GM23338 (cell line): ENCODE data around the gene PRSS21. TPM values are rescaled to one million over a fixed set of nuclear protein-coding genes. Genes with fewer than 3 reads are reported as not detected.

Experiments
- ATAC-seq: fragments of 200-7000 bp; cut with Tn5 transposase; 3 replicates; pipeline ENCODE4 v1.9.1; 2020
- DNase-seq: peaks from one replicate; pipeline ENCODE4 v3.0.0-alpha.2; 2015; ENCODE audit warnings: low spot score
- H2AFZ ChIP-seq: fragments of 200-600 bp; sonication (generic); 2 replicates; pipeline ENCODE4 v1.8.0; 2016; ENCODE audit warnings: antibody characterized with exemption, mild to moderate bottlenecking, moderate library complexity
- H3F3A ChIP-seq: fragments of 200-600 bp; sonication (generic); replicated peaks from 2 replicates; pipeline ENCODE4 v1.8.0; 2017; ENCODE audit warnings: antibody characterized with exemption, mixed run types, low read depth
- H3K27ac ChIP-seq: fragments of 200-600 bp; sonication (generic); 2 replicates; pipeline ENCODE4 v1.6.1; 2016; ENCODE audit warnings: low read depth
- H3K27me3 ChIP-seq: fragments of 200-600 bp; sonication (generic); 2 replicates; pipeline ENCODE4 v1.8.0; 2016; ENCODE audit warnings: mild to moderate bottlenecking, mixed run types, moderate library complexity; ENCODE audit not compliant: insufficient read depth
- H3K36me3 ChIP-seq: fragments of 200-600 bp; sonication (generic); 2 replicates; pipeline ENCODE4 v1.8.0; 2016; ENCODE audit warnings: mild to moderate bottlenecking; ENCODE audit not compliant: insufficient read depth
- H3K4me1 ChIP-seq: fragments of 200-600 bp; sonication (generic); 2 replicates; pipeline ENCODE4 v1.8.0; 2016; ENCODE audit warnings: mild to moderate bottlenecking, moderate library complexity; ENCODE audit not compliant: insufficient read depth
- H3K4me2 ChIP-seq: fragments of 200-600 bp; sonication (generic); 2 replicates; pipeline ENCODE4 v1.7.1; 2017; ENCODE audit warnings: mixed run types
- H3K4me3 ChIP-seq: fragments of 200-600 bp; sonication (generic); 2 replicates; pipeline ENCODE4 v1.6.1; 2016; ENCODE audit warnings: mixed run types
- H3K79me2 ChIP-seq: fragments of 200-600 bp; sonication (generic); replicated peaks from 2 replicates; pipeline ENCODE4 v1.8.0; 2017; ENCODE audit warnings: mild to moderate bottlenecking; ENCODE audit not compliant: insufficient read depth
- H3K9me2 ChIP-seq: fragments of 200-600 bp; sonication (generic); 2 replicates; pipeline ENCODE4 v1.8.0; 2017; ENCODE audit not compliant: insufficient read depth
- H4K20me1 ChIP-seq: fragments of 200-600 bp; sonication (generic); replicated peaks from 2 replicates; pipeline ENCODE4 v1.8.0; 2017; ENCODE audit warnings: mild to moderate bottlenecking; ENCODE audit not compliant: insufficient read depth
- H3K27ac Mint-ChIP-seq: 2 replicates; pipeline ENCODE4 v1.8.0; 2020; ENCODE audit warnings: inconsistent platforms, mild to moderate bottlenecking, moderate library complexity, mixed read lengths
- H3K27me3 Mint-ChIP-seq: 3 replicates; pipeline ENCODE4 v1.8.0; 2022; ENCODE audit warnings: low read depth, mild to moderate bottlenecking, moderate library complexity, mixed read lengths, inconsistent platforms; ENCODE audit not compliant: insufficient read depth, poor library complexity
- H3K36me3 Mint-ChIP-seq: 3 replicates; pipeline ENCODE4 v1.8.0; 2021; ENCODE audit warnings: low read depth, mild to moderate bottlenecking, inconsistent platforms, moderate library complexity, mixed read lengths
- H3K4me1 Mint-ChIP-seq: 3 replicates; pipeline ENCODE4 v1.8.0; 2020; ENCODE audit warnings: mild to moderate bottlenecking, inconsistent platforms, mixed read lengths
- H3K4me3 Mint-ChIP-seq: 3 replicates; pipeline ENCODE4 v1.8.0; 2021; ENCODE audit warnings: moderate library complexity, mild to moderate bottlenecking, inconsistent platforms, mixed read lengths
- H3K9me3 Mint-ChIP-seq: 3 replicates; pipeline ENCODE4 v1.8.0; 2020; ENCODE audit warnings: moderate library complexity, mild to moderate bottlenecking, inconsistent platforms, mixed read lengths
- CREB1 ChIP-seq: fragments of 250-450 bp; sonication (Bioruptor Pico); IDR thresholded peaks from 2 replicates; pipeline ENCODE4 v1.5.0; 2020; ENCODE audit warnings: low read depth, mild to moderate bottlenecking, moderate library complexity
- CTCF ChIP-seq, 2 experiments: fragments of 200-600 bp in 1 of 2; sonication (generic) in 1 of 2; conservative IDR thresholded peaks; 2 replicates each; pipeline versions ENCODE4 v1.5.1 to v1.6.1; 2016 to 2017; ENCODE audit warnings: antibody characterized with exemption in 2 of 2, low read depth in 2 of 2, mild to moderate bottlenecking in 2 of 2, moderate library complexity in 1 of 2
- ETS1 ChIP-seq: IDR thresholded peaks from 2 replicates; pipeline ENCODE4 v1.6.1; 2016; ENCODE audit warnings: antibody characterized with exemption
- EZH2 ChIP-seq: fragments of 200-600 bp; sonication (generic); IDR thresholded peaks from one replicate; pipeline ENCODE4 v1.8.0; 2017; ENCODE audit warnings: antibody characterized with exemption, mild to moderate bottlenecking, low read depth; ENCODE audit not compliant: unreplicated experiment
- EZH2phosphoT487 ChIP-seq: fragments of 200-600 bp; sonication (generic); IDR thresholded peaks from one replicate; pipeline ENCODE4 v1.8.1; 2018; ENCODE audit warnings: antibody characterized with exemption; ENCODE audit not compliant: unreplicated experiment
- JUNB ChIP-seq: IDR thresholded peaks from one replicate; pipeline ENCODE4 v1.6.1; 2016; ENCODE audit warnings: antibody characterized with exemption; ENCODE audit not compliant: unreplicated experiment
- NANOG ChIP-seq: IDR thresholded peaks from 2 replicates; pipeline ENCODE4 v1.6.1; 2016; ENCODE audit warnings: antibody characterized with exemption, borderline replicate concordance
- POLR2AphosphoS5 ChIP-seq: IDR thresholded peaks from 2 replicates; pipeline ENCODE4 v1.6.1; 2016; ENCODE audit warnings: antibody characterized with exemption, low read depth
- REST ChIP-seq: IDR thresholded peaks from one replicate; pipeline ENCODE4 v1.6.1; 2018; ENCODE audit warnings: antibody characterized with exemption; ENCODE audit not compliant: unreplicated experiment
- STAT1 ChIP-seq: IDR thresholded peaks from one replicate; pipeline ENCODE4 v1.6.1; 2016; ENCODE audit warnings: antibody characterized with exemption; ENCODE audit not compliant: unreplicated experiment
- ZNF114 ChIP-seq: fragments of 250-450 bp; sonication (Bioruptor Pico); IDR thresholded peaks from 2 replicates; pipeline ENCODE4 v1.5.0; 2020; ENCODE audit warnings: mild to moderate bottlenecking, moderate library complexity
- ZNF331 ChIP-seq: fragments of 250-450 bp; sonication (Bioruptor Pico); IDR thresholded peaks from 2 replicates; pipeline ENCODE4 v1.5.0; 2020; ENCODE audit warnings: low read depth, mild to moderate bottlenecking, moderate library complexity
- polyA plus RNA-seq: library from polyadenylated mRNA; unstranded; fragments of >200 nt; fragmentation: Nextera tagmentation; extraction: Ambion mirVana; gene quantifications from 2 replicates; pipeline ENCODE4 v1.2.1, GENCODE V29; 2016
- total RNA-seq: library from RNA; depleted of rRNA; stranded (reverse); fragments of >200 nt; shearing (Covaris generic); gene quantifications from 2 replicates; pipeline ENCODE4 v1.2.3, GENCODE V29; 2014

The PRSS21 gene
- total and polyA plus RNA-seq, 2 experiments from 2014 or later: 2.4 to 3.1 TPM

- no peaks in the 10 kb centered on the region for H3K79me2 ChIP-seq
- H3K4me3 Mint-ChIP-seq: no peak within 1 kb of the TSS
- no peaks in the 10 kb centered on the region for H3F3A ChIP-seq
- H3K36me3 ChIP-seq: no peaks in the 10 kb centered on the region
- no peak within 1 kb of the TSS for H2AFZ ChIP-seq
- H3K4me2 ChIP-seq: no peak within 1 kb of the TSS
- no peaks in the 10 kb centered on the region for H3K4me1 ChIP-seq
- no peaks in the 10 kb centered on the region for H4K20me1 ChIP-seq
- no peak for ATAC-seq
- H3K9me3 Mint-ChIP-seq: no peaks in the 10 kb centered on the region; the same call in 2 of the 3 replicates
- H3K27ac Mint-ChIP-seq: no peak within 1 kb of the TSS
- H3K36me3 Mint-ChIP-seq: no peaks in the 10 kb centered on the region
- peaks cover 9% of the 10 kb centered on the region for H3K27me3 Mint-ChIP-seq
- DNase-seq: no peak
- H3K27ac ChIP-seq: no peak within 1 kb of the TSS
- no peaks in the 10 kb centered on the region for H3K27me3 ChIP-seq
- TF ChIP-seq CREB1 (CRISPR knock-in tag): no peak
- no peak for TF ChIP-seq REST
- no peak for TF ChIP-seq STAT1
- no peak for TF ChIP-seq EZH2phosphoT487
- no peak for TF ChIP-seq POLR2AphosphoS5
- no peak for TF ChIP-seq NANOG
- no peak for TF ChIP-seq ETS1
- no peak for TF ChIP-seq JUNB
- H3K4me1 Mint-ChIP-seq: no peaks in the 10 kb centered on the region
- no peaks in the 10 kb centered on the region for H3K9me2 ChIP-seq
- H3K4me3 ChIP-seq: no peak within 1 kb of the TSS
Measured at GRCh38 chr16:2829501-2830354, 12.7 kb downstream of the PRSS21 start, which contains the start of gene ZG16B. Gene ZG16B, plus strand, starts transcription at chr16:2830303. Its CDS starts 139 bp downstream, at chr16:2830442.

GRCh38 chr16:2830355-2830695 is 13.3 kb downstream of the PRSS21 start:
- no peak overlapping the region for H3K27ac Mint-ChIP-seq
- no peak overlapping the region for H2AFZ ChIP-seq
- no peak for TF ChIP-seq NANOG
- TF ChIP-seq REST: no peak
- TF ChIP-seq JUNB: no peak
- TF ChIP-seq EZH2: no peak
- no peak for TF ChIP-seq CTCF (conservative IDR thresholded peaks at IDR 0.05; ENCODE audit: low read depth in 2 of 2)
- TF ChIP-seq ZNF114: no peak
- TF ChIP-seq POLR2AphosphoS5: no peak
- TF ChIP-seq STAT1: no peak
- no peak for TF ChIP-seq CREB1 (CRISPR knock-in tag)
- no peak for TF ChIP-seq ZNF331 (CRISPR knock-in tag)

More at GRCh38 chr16:2830355-2830695, 13.3 kb downstream of the PRSS21 start:
- no peaks in the 10 kb centered on the region for H3K36me3 ChIP-seq
- H3K27ac ChIP-seq: no peak overlapping the region
- H3K36me3 Mint-ChIP-seq: no peaks in the 10 kb centered on the region
- H3K4me3 ChIP-seq: no peak overlapping the region
- no peak overlapping the region for H3K4me2 ChIP-seq
- no peaks in the 10 kb centered on the region; the same call in 2 of the 3 replicates for H3K9me3 Mint-ChIP-seq
- H3K79me2 ChIP-seq: no peaks in the 10 kb centered on the region
- no peaks in the 10 kb centered on the region for H3K27me3 ChIP-seq
- H3K4me3 Mint-ChIP-seq: no peak overlapping the region
- DNase-seq: no peak
- peaks cover 9% of the 10 kb centered on the region for H3K27me3 Mint-ChIP-seq
- H3K9me2 ChIP-seq: no peaks in the 10 kb centered on the region
- no peak for ATAC-seq
- peaks cover under 1% of the 10 kb centered on the region; the same call in 1 of the 3 replicates for H3K4me1 Mint-ChIP-seq
- no peaks in the 10 kb centered on the region for H3F3A ChIP-seq
- no peaks in the 10 kb centered on the region for H4K20me1 ChIP-seq
- H3K4me1 ChIP-seq: no peaks in the 10 kb centered on the region
